HUES48 (cell line): ENCODE measurements around the gene EGF.

Experiments
- H3K27ac ChIP-seq: one replicate; pipeline ENCODE4 v1.7.0; 2013; ENCODE audit warnings: low read depth, low read length, inconsistent platforms
- H3K27me3 ChIP-seq: 2 replicates; pipeline ENCODE4 v1.6.1; 2013; ENCODE audit warnings: mild to moderate bottlenecking, low read length; ENCODE audit not compliant: control insufficient read depth, insufficient read depth
- H3K36me3 ChIP-seq: 2 replicates; pipeline ENCODE4 v1.6.1; 2013; ENCODE audit warnings: low read length; ENCODE audit not compliant: control insufficient read depth, insufficient read depth
- H3K4me1 ChIP-seq: 2 replicates; pipeline ENCODE4 v1.6.1; 2013; ENCODE audit warnings: mild to moderate bottlenecking, low read length; ENCODE audit not compliant: control insufficient read depth, insufficient read depth
- H3K4me3 ChIP-seq: 2 replicates; pipeline ENCODE4 v1.5.1; 2013; ENCODE audit warnings: mild to moderate bottlenecking, low read depth, low read length
- H3K9ac ChIP-seq: 2 replicates; pipeline ENCODE4 v1.6.1; 2013; ENCODE audit warnings: mild to moderate bottlenecking, low read depth, low read length, moderate library complexity
- H3K9me3 ChIP-seq: 2 replicates; pipeline ENCODE4 v1.6.1; 2013; ENCODE audit warnings: low read length; ENCODE audit not compliant: control insufficient read depth, insufficient read depth

Gene EGF

DNA sequence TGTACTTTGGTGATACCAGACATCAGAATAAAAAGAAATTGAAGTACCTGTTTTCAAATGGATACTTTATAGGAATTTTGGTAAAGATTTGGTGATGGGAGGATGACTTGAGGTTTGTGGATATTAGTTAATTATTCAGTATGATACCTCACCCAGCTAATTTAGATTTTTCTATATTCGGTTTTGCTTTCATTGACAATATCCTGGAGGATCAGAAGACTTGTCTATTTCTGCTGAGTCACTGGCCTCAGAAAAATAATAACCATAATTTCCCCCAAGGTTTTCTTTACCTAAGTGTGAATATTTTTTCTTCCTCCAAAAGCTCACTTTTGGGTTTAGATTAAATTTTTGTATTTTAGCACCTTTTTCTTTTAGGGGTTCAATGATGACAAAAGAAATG, 100.2 kb downstream of the EGF start:
- no peak overlapping the region for H3K27ac ChIP-seq
- H3K9ac ChIP-seq = no peak overlapping the region
- H3K4me1 ChIP-seq = peaks cover 2% of the 10 kb centered on the region; the same call in 1 of the 2 replicates
- no peak overlapping the region for H3K4me3 ChIP-seq
- H3K36me3 ChIP-seq = no peaks in the 10 kb centered on the region
- H3K9me3 ChIP-seq = no peaks in the 10 kb centered on the region
- H3K27me3 ChIP-seq = no peaks in the 10 kb centered on the region

GRCh38 chr4:110014233-110014632, 101.5 kb downstream of the EGF start:
- peaks cover 2% of the 10 kb centered on the region; the same call in 1 of the 2 replicates for H3K4me1 ChIP-seq
- no peak overlapping the region for H3K27ac ChIP-seq
- no peaks in the 10 kb centered on the region for H3K9me3 ChIP-seq
- H3K27me3 ChIP-seq = no peaks in the 10 kb centered on the region
- no peak overlapping the region for H3K4me3 ChIP-seq
- H3K9ac ChIP-seq = no peak overlapping the region
- H3K36me3 ChIP-seq = no peaks in the 10 kb centered on the region

DNA sequence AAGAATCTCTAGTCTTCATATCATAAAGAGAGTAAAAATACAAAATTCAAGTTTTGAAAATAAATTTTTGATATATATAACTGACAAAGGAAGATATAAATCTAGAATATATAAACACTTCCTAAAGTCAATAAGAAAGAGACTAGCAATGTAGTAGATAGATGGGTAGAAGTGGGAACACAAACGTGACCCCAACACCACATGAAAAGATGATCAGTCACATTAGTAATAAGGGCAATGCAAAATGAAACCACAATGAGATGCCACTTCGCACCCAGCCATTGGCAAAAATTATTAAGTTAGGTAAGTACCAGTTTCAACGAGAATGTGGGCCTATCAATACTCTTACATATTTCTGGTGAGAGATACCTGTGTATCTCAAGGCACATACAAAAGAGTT, 106.5 kb downstream of the EGF start:
- H3K9ac ChIP-seq = no peak overlapping the region
- H3K4me3 ChIP-seq = no peak overlapping the region
- no peak overlapping the region for H3K27ac ChIP-seq

DNA sequence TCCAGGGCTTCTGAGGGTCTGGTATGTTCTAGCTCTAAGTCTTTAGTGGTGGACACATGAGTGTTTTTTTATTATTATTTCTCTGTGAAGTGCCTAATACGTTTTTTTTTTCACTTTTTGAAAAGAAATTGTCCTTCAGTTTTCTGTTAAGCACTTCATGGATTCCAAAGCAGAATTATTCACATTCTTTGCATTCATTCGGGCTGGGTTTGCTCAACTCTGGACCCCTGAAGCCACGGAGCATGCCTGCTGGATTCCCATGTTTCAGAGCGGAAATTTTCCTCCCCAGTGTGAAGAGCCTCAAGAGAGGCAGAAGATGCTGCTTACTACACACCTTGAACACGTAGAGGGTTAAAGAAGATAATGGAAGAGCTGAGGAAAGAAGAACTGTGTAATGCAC, 107.5 kb downstream of the EGF start:
- Histone ChIP-seq H3K36me3 (no peaks in the 10 kb centered on the region), H3K4me3 (no peak overlapping the region), H3K4me1 (peaks cover 13% of the 10 kb centered on the region), H3K9ac (no peak overlapping the region), H3K9me3 (no peaks in the 10 kb centered on the region), H3K27me3 (no peaks in the 10 kb centered on the region), H3K27ac (no peak overlapping the region)

More for the DNA sequence above, 106.5 kb downstream of the EGF start:
- no peaks in the 10 kb centered on the region for H3K36me3 ChIP-seq
- H3K27me3 ChIP-seq = no peaks in the 10 kb centered on the region
- no peaks in the 10 kb centered on the region for H3K9me3 ChIP-seq
- peaks cover 13% of the 10 kb centered on the region for H3K4me1 ChIP-seq

DNA sequence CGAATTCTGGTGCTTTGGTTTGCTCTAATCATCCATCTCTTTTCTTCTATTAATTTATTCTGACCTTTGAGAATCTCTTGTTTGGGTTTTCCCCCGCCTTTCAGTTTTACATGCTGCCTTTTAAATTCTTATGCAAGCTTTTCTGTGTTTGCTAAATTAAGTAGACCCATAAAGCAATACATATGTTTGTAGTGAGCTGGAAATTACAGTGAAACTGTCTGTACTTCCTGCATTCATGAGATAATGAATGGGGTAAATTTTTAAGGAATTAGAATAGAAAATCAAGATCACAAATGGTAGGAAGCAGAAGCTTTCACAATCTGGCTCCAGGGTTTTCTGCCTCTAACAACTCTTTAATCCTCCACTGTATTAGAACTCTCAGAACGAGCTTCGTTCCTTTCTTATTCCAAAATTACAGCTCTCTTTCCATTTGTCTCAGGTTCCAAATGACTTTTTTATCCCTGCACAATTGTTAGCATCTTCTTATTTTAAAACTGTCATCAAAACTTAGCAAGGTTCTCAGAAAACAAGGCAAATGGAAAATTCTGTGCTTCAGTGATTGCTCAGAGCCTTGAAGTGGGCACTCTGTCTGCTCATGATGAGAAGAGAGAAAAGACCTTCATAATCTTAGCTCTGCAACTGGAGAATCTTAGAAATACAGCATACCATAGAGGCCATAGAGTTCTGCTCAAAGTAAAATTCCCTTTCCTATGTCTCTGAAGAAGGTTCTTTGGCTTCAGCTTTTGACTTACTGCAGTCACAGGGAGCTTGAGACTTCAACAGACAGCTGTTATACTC, 108.2 kb downstream of the EGF start:
- H3K9ac ChIP-seq = no peak overlapping the region
- H3K4me3 ChIP-seq = no peak overlapping the region
- H3K27ac ChIP-seq = no peak overlapping the region
- no peaks in the 10 kb centered on the region for H3K9me3 ChIP-seq
- no peaks in the 10 kb centered on the region for H3K27me3 ChIP-seq
- peaks cover 13% of the 10 kb centered on the region for H3K4me1 ChIP-seq
- no peaks in the 10 kb centered on the region for H3K36me3 ChIP-seq

GRCh38 chr4:110022457-110022856, 109.8 kb downstream of the EGF start:
- no peaks in the 10 kb centered on the region for H3K9me3 ChIP-seq
- no peak overlapping the region for H3K9ac ChIP-seq
- H3K36me3 ChIP-seq = no peaks in the 10 kb centered on the region
- H3K4me3 ChIP-seq = no peak overlapping the region
- no peaks in the 10 kb centered on the region for H3K27me3 ChIP-seq
- no peak overlapping the region for H3K27ac ChIP-seq
- peaks cover 13% of the 10 kb centered on the region for H3K4me1 ChIP-seq

DNA sequence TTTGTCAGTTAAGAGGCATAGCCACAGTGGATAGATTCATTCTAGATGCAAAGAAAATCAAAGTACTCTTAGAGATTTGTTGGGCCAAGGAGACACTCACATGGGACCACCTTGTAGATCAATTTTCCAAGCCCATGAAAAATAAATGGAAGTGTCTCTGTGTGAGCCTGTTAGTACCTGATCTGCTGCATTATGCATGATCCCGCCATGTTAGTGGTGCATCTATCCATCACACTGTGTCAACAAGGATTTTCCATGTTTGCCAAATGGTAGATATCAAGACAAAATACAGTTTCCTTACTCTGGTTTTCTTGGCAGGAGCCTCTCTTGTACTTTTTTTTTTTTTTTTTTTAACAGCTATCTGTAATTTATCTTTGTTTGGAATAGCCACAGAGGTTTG, 112.4 kb downstream of the EGF start:
- Histone ChIP-seq H3K9ac (no peak overlapping the region), H3K4me3 (no peak overlapping the region), H3K36me3 (no peaks in the 10 kb centered on the region), H3K9me3 (no peaks in the 10 kb centered on the region), H3K4me1 (peaks cover 9% of the 10 kb centered on the region), H3K27ac (no peak overlapping the region), H3K27me3 (no peaks in the 10 kb centered on the region)

GRCh38 chr4:110025718-110026117, 113.0 kb downstream of the EGF start:
- Histone ChIP-seq H3K36me3 (no peaks in the 10 kb centered on the region), H3K27me3 (no peaks in the 10 kb centered on the region), H3K9me3 (no peaks in the 10 kb centered on the region), H3K9ac (no peak overlapping the region), H3K4me1 (peaks cover 3% of the 10 kb centered on the region; the same call in 1 of the 2 replicates), H3K4me3 (no peak overlapping the region), H3K27ac (no peak overlapping the region)

- Histone ChIP-seq H3K36me3 (no peaks in the 10 kb centered on the region), H3K9me3 (no peaks in the 10 kb centered on the region), H3K4me1 (no peaks in the 10 kb centered on the region), H3K27me3 (no peaks in the 10 kb centered on the region), H3K4me3 (no peak overlapping the region), H3K27ac (no peak overlapping the region), H3K9ac (no peak overlapping the region)
Measured at GRCh38 chr4:110032603-110033002, 119.9 kb downstream of the EGF start.

DNA sequence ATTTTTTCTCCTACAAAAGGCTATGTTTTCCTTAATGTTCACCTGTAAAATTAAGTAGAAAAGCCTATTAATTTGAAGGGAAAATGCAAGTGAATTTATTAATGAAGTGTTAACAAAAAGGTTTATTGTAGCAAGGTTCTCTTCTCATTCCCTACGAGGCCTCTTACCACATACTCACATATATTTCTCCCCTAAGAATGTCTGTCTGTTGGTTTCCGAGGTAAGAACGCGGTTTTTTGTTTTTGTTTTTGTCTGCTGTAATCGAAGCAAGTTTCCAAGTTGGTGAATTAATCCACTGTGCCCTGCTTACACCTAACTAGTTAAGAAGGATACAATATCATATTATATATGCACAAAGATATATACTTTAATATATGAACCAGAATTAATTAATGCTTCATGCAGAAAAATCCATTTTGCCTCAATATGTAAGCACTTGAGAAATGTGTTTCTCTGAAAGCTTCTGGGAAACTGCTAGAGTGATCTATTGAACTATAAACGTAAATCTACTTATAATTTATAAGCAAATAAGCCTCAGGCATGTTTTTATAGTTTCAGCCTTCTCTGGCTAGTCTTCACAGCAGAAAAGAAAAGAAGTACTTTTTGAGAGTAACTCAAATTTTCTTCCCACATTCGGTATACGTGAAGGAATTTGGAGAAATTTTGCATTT, 120.8 kb downstream of the EGF start:
- Histone ChIP-seq H3K27me3 (no peaks in the 10 kb centered on the region), H3K36me3 (no peaks in the 10 kb centered on the region), H3K9me3 (no peaks in the 10 kb centered on the region), H3K4me1 (no peaks in the 10 kb centered on the region), H3K4me3 (no peak overlapping the region), H3K27ac (no peak overlapping the region), H3K9ac (no peak overlapping the region)

- Histone ChIP-seq H3K36me3 (no peaks in the 10 kb centered on the region), H3K4me3 (no peak overlapping the region), H3K9ac (no peak overlapping the region), H3K27me3 (no peaks in the 10 kb centered on the region), H3K4me1 (no peaks in the 10 kb centered on the region), H3K9me3 (no peaks in the 10 kb centered on the region), H3K27ac (no peak overlapping the region)
Measured at GRCh38 chr4:110034026-110034393, 121.3 kb downstream of the EGF start.
